ENCODE measurements around the gene RPL22.

Gene RPL22

DNA sequence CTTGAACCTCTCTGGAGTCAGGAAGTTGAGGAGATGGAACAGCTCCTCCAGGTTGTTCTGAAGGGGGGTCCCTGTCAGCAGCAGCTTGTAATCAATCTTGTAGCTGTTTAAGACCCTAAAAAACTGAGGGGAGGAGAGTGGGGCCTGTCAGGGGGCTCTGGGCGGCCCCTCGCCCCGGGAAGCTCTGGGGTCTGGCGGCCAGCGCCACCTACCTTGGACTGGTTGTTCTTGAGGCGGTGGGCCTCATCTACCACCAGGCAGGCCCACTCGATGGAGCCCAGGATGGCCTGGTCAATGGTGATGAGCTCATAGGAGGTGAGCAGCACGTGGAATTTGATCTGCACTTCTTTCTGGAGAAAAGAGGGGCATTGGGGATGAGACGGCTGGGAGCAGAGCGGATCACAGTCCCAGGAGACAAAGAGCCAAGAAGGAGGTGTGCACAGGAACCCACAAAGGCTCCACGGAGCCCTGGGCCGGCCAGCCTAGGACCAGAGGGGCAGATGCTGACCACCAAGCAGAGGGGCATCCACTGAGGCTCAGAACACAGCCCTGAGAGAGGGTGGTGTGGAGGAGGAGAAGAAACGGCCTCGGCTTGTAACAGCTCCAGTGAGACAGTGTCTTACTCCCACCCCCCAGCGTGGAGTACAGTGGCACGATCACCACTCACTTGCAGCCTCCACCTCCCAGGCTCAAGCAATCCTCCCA lies 62.7 kb downstream of the RPL22 start:
- TF ChIP-seq FOXP2 (optimal IDR thresholded peaks at IDR 0.05; ENCODE audit: borderline replicate concordance, extremely low read depth, extremely low read length, insufficient read depth) (no peak), TAF1 (IDR thresholded peaks at IDR 0.05; ENCODE audit: borderline replicate concordance, insufficient read depth, low read length) (no peak), POLR2AphosphoS5 (IDR thresholded peaks at IDR 0.05; ENCODE audit: low read depth, low read length) (no peak), SIN3A (IDR thresholded peaks at IDR 0.05; ENCODE audit: borderline replicate concordance, insufficient read depth, low read length) (no peak)
- TF ChIP-seq, protein P1, sequence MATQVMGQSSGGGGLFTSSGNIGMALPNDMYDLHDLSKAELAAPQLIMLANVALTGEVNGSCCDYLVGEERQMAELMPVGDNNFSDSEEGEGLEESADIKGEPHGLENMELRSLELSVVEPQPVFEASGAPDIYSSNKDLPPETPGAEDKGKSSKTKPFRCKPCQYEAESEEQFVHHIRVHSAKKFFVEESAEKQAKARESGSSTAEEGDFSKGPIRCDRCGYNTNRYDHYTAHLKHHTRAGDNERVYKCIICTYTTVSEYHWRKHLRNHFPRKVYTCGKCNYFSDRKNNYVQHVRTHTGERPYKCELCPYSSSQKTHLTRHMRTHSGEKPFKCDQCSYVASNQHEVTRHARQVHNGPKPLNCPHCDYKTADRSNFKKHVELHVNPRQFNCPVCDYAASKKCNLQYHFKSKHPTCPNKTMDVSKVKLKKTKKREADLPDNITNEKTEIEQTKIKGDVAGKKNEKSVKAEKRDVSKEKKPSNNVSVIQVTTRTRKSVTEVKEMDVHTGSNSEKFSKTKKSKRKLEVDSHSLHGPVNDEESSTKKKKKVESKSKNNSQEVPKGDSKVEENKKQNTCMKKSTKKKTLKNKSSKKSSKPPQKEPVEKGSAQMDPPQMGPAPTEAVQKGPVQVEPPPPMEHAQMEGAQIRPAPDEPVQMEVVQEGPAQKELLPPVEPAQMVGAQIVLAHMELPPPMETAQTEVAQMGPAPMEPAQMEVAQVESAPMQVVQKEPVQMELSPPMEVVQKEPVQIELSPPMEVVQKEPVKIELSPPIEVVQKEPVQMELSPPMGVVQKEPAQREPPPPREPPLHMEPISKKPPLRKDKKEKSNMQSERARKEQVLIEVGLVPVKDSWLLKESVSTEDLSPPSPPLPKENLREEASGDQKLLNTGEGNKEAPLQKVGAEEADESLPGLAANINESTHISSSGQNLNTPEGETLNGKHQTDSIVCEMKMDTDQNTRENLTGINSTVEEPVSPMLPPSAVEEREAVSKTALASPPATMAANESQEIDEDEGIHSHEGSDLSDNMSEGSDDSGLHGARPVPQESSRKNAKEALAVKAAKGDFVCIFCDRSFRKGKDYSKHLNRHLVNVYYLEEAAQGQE (IDR thresholded peaks at IDR 0.05; ENCODE audit: insufficient read depth in 1 of 2, low read depth in 2 of 2, low read length in 2 of 2) = no peak

Data from PFSK-1 (cell line).